Mesenchymal stem cell (in vitro differentiated cells and primary cell): ENCODE measurements around the gene FEN1.

ENCODE experiments used
- DNase-seq: peaks from one replicate; pipeline ENCODE4 v3.0.0-alpha.2; 2013
- H2AFZ ChIP-seq: one replicate; pipeline ENCODE4 v1.6.1; 2013; ENCODE audit warnings: low read depth, mild to moderate bottlenecking, control low read depth, inconsistent platforms, low read length, moderate library complexity
- H2AK5ac ChIP-seq: 2 replicates; pipeline ENCODE4 v1.6.1; 2013; ENCODE audit warnings: low read length, moderate library complexity, mild to moderate bottlenecking, inconsistent platforms; ENCODE audit not compliant: severe bottlenecking
- H2BK120ac ChIP-seq: one replicate; pipeline ENCODE4 v1.6.1; 2013; ENCODE audit warnings: low read depth, mild to moderate bottlenecking, inconsistent platforms, low read length, moderate library complexity
- H2BK12ac ChIP-seq, 2 experiments: one replicate each; pipeline ENCODE4 v1.6.1; 2013; ENCODE audit warnings: inconsistent platforms in 2 of 2, low read length in 2 of 2, mild to moderate bottlenecking in 2 of 2, moderate library complexity in 2 of 2, control low read depth in 1 of 2
- H2BK15ac ChIP-seq: one replicate; pipeline ENCODE4 v1.6.1; 2013; ENCODE audit warnings: mild to moderate bottlenecking, low read depth, inconsistent platforms; ENCODE audit not compliant: poor library complexity, severe bottlenecking
- H2BK5ac ChIP-seq: 2 replicates; pipeline ENCODE4 v1.6.1; 2013; ENCODE audit warnings: low read depth, mild to moderate bottlenecking, low read length, control low read depth, inconsistent platforms; ENCODE audit not compliant: poor library complexity, severe bottlenecking
- H3K14ac ChIP-seq, 2 experiments: one replicate each; pipeline ENCODE4 v1.6.1; 2013; ENCODE audit warnings: inconsistent platforms in 2 of 2, low read length in 2 of 2, control low read depth in 1 of 2, mild to moderate bottlenecking in 1 of 2, moderate library complexity in 1 of 2
- H3K18ac ChIP-seq, 2 experiments: one replicate each; pipeline ENCODE4 v1.6.1; 2013; ENCODE audit warnings: inconsistent platforms in 2 of 2, low read length in 2 of 2, control low read depth in 1 of 2, low read depth in 1 of 2, mild to moderate bottlenecking in 1 of 2
- H3K23ac ChIP-seq, 2 experiments: one replicate each; pipeline ENCODE4 v1.6.1; 2013; ENCODE audit warnings: inconsistent platforms in 2 of 2, low read length in 2 of 2, mild to moderate bottlenecking in 2 of 2, moderate library complexity in 2 of 2, control low read depth in 1 of 2
- H3K27ac ChIP-seq: 2 replicates; pipeline ENCODE4 v1.5.1; 2013; ENCODE audit warnings: mild to moderate bottlenecking, moderate library complexity, low read length, control low read depth, inconsistent platforms; ENCODE audit not compliant: poor library complexity, severe bottlenecking
- H3K27me3 ChIP-seq, 2 experiments: 2 replicates each; pipeline versions ENCODE4 v1.6.1 to v1.7.0; 2013; ENCODE audit warnings: low read length in 2 of 2, mild to moderate bottlenecking in 2 of 2, moderate library complexity in 2 of 2, control low read depth in 1 of 2, inconsistent platforms in 1 of 2; ENCODE audit not compliant: control insufficient read depth in 1 of 2, insufficient read depth in 1 of 2
- H3K36me3 ChIP-seq, 2 experiments: 2 replicates each; pipeline versions ENCODE4 v1.6.1 to v1.7.0; 2013; ENCODE audit warnings: low read length in 2 of 2, control low read depth in 1 of 2, inconsistent platforms in 1 of 2, low read depth in 1 of 2, mild to moderate bottlenecking in 1 of 2; ENCODE audit not compliant: insufficient read depth in 2 of 2, control insufficient read depth in 1 of 2
- H3K4ac ChIP-seq, 2 experiments: one replicate each; pipeline ENCODE4 v1.6.1; 2013; ENCODE audit warnings: inconsistent platforms in 2 of 2, low read length in 2 of 2, mild to moderate bottlenecking in 2 of 2, moderate library complexity in 2 of 2, control low read depth in 1 of 2, low read depth in 1 of 2
- H3K4me1 ChIP-seq: 2 replicates; pipeline ENCODE4 v1.6.1; 2013; ENCODE audit warnings: low read depth, low read length, control low read depth; ENCODE audit not compliant: control insufficient read depth, insufficient read depth
- H3K4me2 ChIP-seq: 2 replicates; pipeline ENCODE4 v1.6.1; 2013; ENCODE audit warnings: low read length, mild to moderate bottlenecking, inconsistent platforms; ENCODE audit not compliant: poor library complexity, severe bottlenecking
- H3K4me3 ChIP-seq, 2 experiments: 2 replicates each; pipeline versions ENCODE4 v1.5.1 to v1.7.0; 2013; ENCODE audit warnings: low read length in 2 of 2, mild to moderate bottlenecking in 2 of 2, control low read depth in 1 of 2, low read depth in 1 of 2; ENCODE audit not compliant: insufficient read depth in 1 of 2
- H3K79me1 ChIP-seq: replicated peaks from 2 replicates; pipeline ENCODE4 v1.6.1; 2013; ENCODE audit warnings: mild to moderate bottlenecking, control low read depth, low read length, inconsistent platforms; ENCODE audit not compliant: poor library complexity, severe bottlenecking
- H3K9ac ChIP-seq: 2 replicates; pipeline ENCODE4 v1.7.0; 2013; ENCODE audit warnings: mild to moderate bottlenecking, low read length, moderate library complexity
- H3K9me3 ChIP-seq: 2 replicates; pipeline ENCODE4 v1.7.0; 2013; ENCODE audit warnings: mild to moderate bottlenecking, low read length; ENCODE audit not compliant: control insufficient read depth
- H4K8ac ChIP-seq: one replicate; pipeline ENCODE4 v1.6.1; 2013; ENCODE audit warnings: inconsistent platforms, mild to moderate bottlenecking, low read length, moderate library complexity
- H4K91ac ChIP-seq: one replicate; pipeline ENCODE4 v1.6.1; 2013; ENCODE audit warnings: mild to moderate bottlenecking, low read length, inconsistent platforms
- WGBS: methylation state at CpG from one replicate; pipeline ENCODE4 v1.1.7; 2013; ENCODE audit warnings: mixed read lengths; 5-methylcytosine and 5-hydroxymethylcytosine counted together

Gene FEN1

DNA sequence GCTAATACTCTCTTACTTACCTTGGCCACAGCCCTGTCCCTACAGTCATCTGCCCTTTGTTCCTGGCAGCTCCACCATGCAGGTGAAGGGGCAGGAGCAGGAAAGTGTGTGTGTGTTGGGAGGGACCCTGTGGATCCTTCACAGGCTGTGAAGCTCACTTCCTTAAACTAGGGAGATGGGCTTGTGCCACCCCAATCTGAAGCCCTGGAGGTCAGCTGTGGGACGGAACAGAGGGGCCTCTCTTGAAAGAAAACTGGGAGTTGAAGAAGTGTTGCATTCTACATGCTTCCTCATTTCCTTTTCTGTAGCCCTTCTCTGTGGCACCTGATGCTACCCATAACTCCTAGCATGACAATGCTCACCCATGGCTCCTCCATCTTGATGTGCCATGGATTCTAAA, 12.4 kb downstream of the FEN1 start:
- H3K18ac ChIP-seq = no peak overlapping the region

DNA sequence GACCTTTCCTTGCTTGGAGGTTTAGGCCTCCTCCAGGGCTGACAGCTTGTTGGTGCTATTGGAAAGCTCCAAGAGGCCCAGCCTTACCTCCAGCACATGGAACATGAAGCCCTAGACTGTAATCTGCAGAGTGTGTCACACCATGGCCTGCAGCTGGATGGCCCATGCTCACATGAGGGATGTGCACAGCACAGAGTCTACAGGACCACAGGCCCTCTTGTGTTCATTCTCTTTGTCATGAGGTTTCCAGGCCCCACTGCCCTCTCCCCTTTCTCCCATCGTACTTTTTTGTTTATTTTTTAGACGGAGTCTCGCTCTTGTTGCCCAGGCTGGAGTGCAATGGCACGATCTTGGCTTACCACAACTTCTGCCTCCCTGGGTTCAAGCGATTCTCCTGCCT, 14.1 kb downstream of the FEN1 start:
- Histone ChIP-seq H3K36me3 (peaks cover 73 to 97% of the 10 kb centered on the region in 2 experiments), H2BK15ac (no peak overlapping the region)

More for the DNA sequence above, 12.4 kb downstream of the FEN1 start:
- no peak overlapping the region for H2BK120ac ChIP-seq
- H2BK15ac ChIP-seq = no peak overlapping the region
- no peak overlapping the region for H4K8ac ChIP-seq
- no peak overlapping the region for H2BK5ac ChIP-seq
- H3K4ac ChIP-seq = no peak overlapping the region
- no peak overlapping the region for H3K4me3 ChIP-seq
- H2BK12ac ChIP-seq = no peak overlapping the region
- H2AFZ ChIP-seq = no peak overlapping the region
- 100% methylated on average over 1 of the region's 1 CpG for WGBS
- H3K27me3 ChIP-seq = no peaks in the 10 kb centered on the region
- H4K91ac ChIP-seq = no peak overlapping the region
- no peak for DNase-seq
- H3K4me2 ChIP-seq = no peak overlapping the region
- no peak overlapping the region for H3K23ac ChIP-seq
- H3K36me3 ChIP-seq = peaks cover 57 to 91% of the 10 kb centered on the region in 2 experiments
- H3K9ac ChIP-seq = no peak overlapping the region
- peaks cover 34% of the 10 kb centered on the region for H3K79me1 ChIP-seq
- H3K14ac ChIP-seq = no peak overlapping the region
- H3K9me3 ChIP-seq = no peaks in the 10 kb centered on the region
- H3K4me1 ChIP-seq = no peaks in the 10 kb centered on the region
- H3K27ac ChIP-seq = no peak overlapping the region
- no peak overlapping the region for H2AK5ac ChIP-seq

DNA sequence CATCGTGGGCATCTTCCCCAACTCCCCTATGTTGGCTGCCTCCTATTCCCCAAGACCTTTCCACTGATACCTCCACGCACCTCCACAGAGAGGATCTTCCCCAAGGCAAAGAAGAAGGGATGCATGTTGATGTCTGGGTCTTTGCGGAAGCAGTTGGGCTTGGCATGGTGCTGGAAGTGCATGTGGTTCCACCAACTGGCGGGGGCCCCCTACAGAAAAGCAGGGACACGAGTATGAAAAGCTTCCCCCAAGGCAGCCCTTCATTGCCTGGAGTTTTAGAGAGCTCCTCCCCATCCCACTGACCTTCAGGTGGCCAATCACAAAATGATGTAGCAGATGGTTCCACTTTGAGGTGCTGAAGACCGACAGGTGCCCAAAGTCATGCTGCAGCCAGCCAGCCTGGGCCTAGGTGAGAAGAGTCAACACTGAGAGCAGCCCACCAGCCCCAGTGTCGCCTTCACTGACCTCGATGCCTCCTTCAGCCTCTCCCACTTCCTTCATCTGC, 18.0 kb downstream of the FEN1 start:
- Histone ChIP-seq H2BK120ac (no peak overlapping the region), H3K4me3 (no peak overlapping the region)
- no peak for DNase-seq

More for the DNA sequence above, 14.1 kb downstream of the FEN1 start:
- H3K9ac ChIP-seq = no peak overlapping the region
- DNase-seq = no peak
- H3K9me3 ChIP-seq = no peaks in the 10 kb centered on the region
- no peak overlapping the region for H3K27ac ChIP-seq
- H3K4me3 ChIP-seq = no peak overlapping the region
- H2BK120ac ChIP-seq = no peak overlapping the region
- H4K8ac ChIP-seq = no peak overlapping the region
- no peak overlapping the region for H2AK5ac ChIP-seq
- H2AFZ ChIP-seq = no peak overlapping the region
- no peak overlapping the region for H3K4ac ChIP-seq
- H3K14ac ChIP-seq = no peak overlapping the region
- no peak overlapping the region for H3K4me2 ChIP-seq
- H2BK5ac ChIP-seq = no peak overlapping the region
- no peak overlapping the region for H2BK12ac ChIP-seq
- H3K18ac ChIP-seq = no peak overlapping the region
- peaks cover 36% of the 10 kb centered on the region for H3K79me1 ChIP-seq
- H4K91ac ChIP-seq = no peak overlapping the region
- WGBS = 93% methylated on average over 4 of the region's 5 CpGs
- no peak overlapping the region for H3K23ac ChIP-seq
- no peaks in the 10 kb centered on the region for H3K4me1 ChIP-seq
- no peaks in the 10 kb centered on the region for H3K27me3 ChIP-seq

DNA sequence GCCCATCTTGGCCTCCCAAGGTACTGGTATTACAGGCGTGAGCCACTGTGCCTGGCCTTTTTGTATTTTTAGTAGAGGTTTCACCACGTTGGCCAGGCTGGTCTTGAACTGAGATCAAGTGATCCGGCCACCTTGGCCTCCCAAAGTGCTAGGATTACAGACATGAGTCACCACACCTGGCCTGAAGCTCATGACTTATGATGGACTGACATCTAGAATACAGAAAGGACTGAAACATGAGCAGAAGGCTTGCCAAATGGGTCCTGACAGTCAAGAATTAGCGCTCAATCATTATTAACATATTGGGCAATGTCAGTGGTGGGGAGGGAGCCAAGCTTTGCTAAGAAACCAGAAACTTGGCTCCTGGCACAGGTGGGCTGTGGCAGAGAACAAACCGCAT, 19.1 kb downstream of the FEN1 start:
- no peaks in the 10 kb centered on the region for H3K27me3 ChIP-seq
- no peak overlapping the region for H3K4ac ChIP-seq
- no peak overlapping the region for H3K23ac ChIP-seq
- no peak overlapping the region for H2BK12ac ChIP-seq
- no peak overlapping the region for H2BK120ac ChIP-seq
- DNase-seq = no peak
- no peaks in the 10 kb centered on the region for H3K9me3 ChIP-seq
- H2AFZ ChIP-seq = no peak overlapping the region
- H3K4me1 ChIP-seq = peaks cover 5% of the 10 kb centered on the region
- no peak overlapping the region for H3K4me3 ChIP-seq
- no peak overlapping the region for H3K9ac ChIP-seq
- H3K18ac ChIP-seq = no peak overlapping the region
- peaks cover 55 to 67% of the 10 kb centered on the region in 2 experiments for H3K36me3 ChIP-seq
- no peak overlapping the region for H2BK5ac ChIP-seq
- no peak overlapping the region for H4K91ac ChIP-seq
- no peak overlapping the region for H3K27ac ChIP-seq
- H2BK15ac ChIP-seq = no peak overlapping the region
- WGBS = 99% methylated on average over 5 of the region's 5 CpGs
- no peak overlapping the region for H3K4me2 ChIP-seq
- H4K8ac ChIP-seq = no peak overlapping the region
- no peak overlapping the region for H3K14ac ChIP-seq
- H2AK5ac ChIP-seq = no peak overlapping the region
- H3K79me1 ChIP-seq = peaks cover 23% of the 10 kb centered on the region

More for the DNA sequence above, 18.0 kb downstream of the FEN1 start:
- no peak overlapping the region for H2AFZ ChIP-seq
- no peak overlapping the region for H3K9ac ChIP-seq
- H3K36me3 ChIP-seq = peaks cover 62 to 76% of the 10 kb centered on the region in 2 experiments
- no peaks in the 10 kb centered on the region for H3K27me3 ChIP-seq
- no peak overlapping the region for H3K27ac ChIP-seq
- no peak overlapping the region for H4K8ac ChIP-seq
- peak overlapping the region in 1 of 2 experiments; percentile 30 for H3K18ac ChIP-seq
- H2AK5ac ChIP-seq = no peak overlapping the region
- no peaks in the 10 kb centered on the region for H3K9me3 ChIP-seq
- no peak overlapping the region for H2BK15ac ChIP-seq
- H3K14ac ChIP-seq = no peak overlapping the region
- H3K4me1 ChIP-seq = peaks cover 2% of the 10 kb centered on the region
- H2BK12ac ChIP-seq = no peak overlapping the region
- H3K23ac ChIP-seq = no peak overlapping the region
- H3K4me2 ChIP-seq = no peak overlapping the region
- 97% methylated on average over 6 of the region's 8 CpGs for WGBS
- no peak overlapping the region for H3K4ac ChIP-seq
- H2BK5ac ChIP-seq = no peak overlapping the region
- H3K79me1 ChIP-seq = peaks cover 27% of the 10 kb centered on the region
- no peak overlapping the region for H4K91ac ChIP-seq
